Measurements from ENCODE around the gene KIAA0930. TPM values are rescaled to one million over a fixed set of nuclear protein-coding genes. Genes with fewer than 3 reads are reported as not detected.
A peak's percentile ranks its signal among the peaks of the same experiment; 100 is the strongest.

The KIAA0930 gene
- total RNA-seq, 1 donor from 2014 or later = 60.2 TPM

GRCh38 chr22:45183974-45184373 lies 56.7 kb downstream of the KIAA0930 start:
- H3K4me1 Mint-ChIP-seq = no peaks in the 10 kb centered on the region
- peaks cover 14% of the 10 kb centered on the region for H3K36me3 Mint-ChIP-seq (ENCODE audit: low read depth)
- peak overlapping the region; percentile 84 for H3K27ac Mint-ChIP-seq (ENCODE audit: unreplicated experiment)
- no peak for TF ChIP-seq CTCF (conservative IDR thresholded peaks at IDR 0.05)
- no peak for DNase-seq (ENCODE audit: low read depth, low spot score)
- H3K4me3 Mint-ChIP-seq = no peak overlapping the region
- no peaks in the 10 kb centered on the region for H3K27me3 Mint-ChIP-seq (ENCODE audit: low read depth)
- H3K9me3 Mint-ChIP-seq = no peaks in the 10 kb centered on the region

DNA sequence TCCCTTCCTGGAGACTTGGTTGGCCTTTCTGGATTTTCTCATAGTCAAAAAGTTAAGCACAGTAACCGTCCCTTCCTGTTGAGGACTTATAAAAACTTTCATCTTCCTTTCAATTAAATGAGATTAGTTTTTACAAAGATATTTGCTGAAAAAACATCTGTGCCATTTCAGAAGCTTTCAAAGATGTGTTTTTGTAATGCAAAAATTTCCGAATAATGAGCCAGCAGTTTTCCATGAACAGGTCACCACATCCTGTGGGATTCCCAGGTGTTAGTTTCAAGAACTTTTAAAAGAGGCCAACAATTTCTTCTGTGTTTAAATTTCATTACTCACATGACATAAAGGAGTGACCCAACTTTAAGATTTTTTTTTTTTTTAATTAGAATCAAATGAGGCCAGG lies 58.9 kb downstream of the KIAA0930 start:
- H3K4me1 Mint-ChIP-seq = no peaks in the 10 kb centered on the region
- no peak overlapping the region for H3K4me3 Mint-ChIP-seq
- H3K27me3 Mint-ChIP-seq (ENCODE audit: low read depth) = no peaks in the 10 kb centered on the region
- no peak for DNase-seq (ENCODE audit: low read depth, low spot score)
- peaks cover 17% of the 10 kb centered on the region for H3K36me3 Mint-ChIP-seq (ENCODE audit: low read depth)
- H3K9me3 Mint-ChIP-seq = no peaks in the 10 kb centered on the region
- H3K27ac Mint-ChIP-seq (ENCODE audit: unreplicated experiment) = no peak overlapping the region
- TF ChIP-seq CTCF (conservative IDR thresholded peaks at IDR 0.05) = no peak

DNA sequence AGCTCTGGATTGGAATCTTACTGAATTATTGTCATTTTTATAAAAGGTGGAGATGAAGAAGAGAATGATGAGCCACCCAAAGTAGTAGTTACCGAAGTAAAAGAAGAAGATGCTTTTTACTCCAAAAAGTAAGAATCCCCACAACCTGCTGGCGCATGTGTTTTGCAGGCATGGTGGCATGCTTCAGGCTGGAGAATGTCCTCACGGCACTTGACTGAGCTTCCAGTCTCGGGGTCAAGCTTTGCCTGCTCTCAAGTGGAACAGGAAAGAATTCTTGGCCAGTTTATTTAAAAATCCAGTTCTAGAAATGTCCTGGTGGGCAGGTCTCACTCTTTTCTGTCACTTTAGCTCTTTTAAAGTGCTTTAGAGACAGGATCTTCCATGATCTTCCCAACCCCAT lies 59.5 kb downstream of the KIAA0930 start:
- no peaks in the 10 kb centered on the region for H3K9me3 Mint-ChIP-seq
- H3K27me3 Mint-ChIP-seq (ENCODE audit: low read depth) = no peaks in the 10 kb centered on the region
- peaks cover 17% of the 10 kb centered on the region for H3K36me3 Mint-ChIP-seq (ENCODE audit: low read depth)
- no peak overlapping the region for H3K27ac Mint-ChIP-seq (ENCODE audit: unreplicated experiment)
- DNase-seq (ENCODE audit: low read depth, low spot score) = no peak
- TF ChIP-seq CTCF (conservative IDR thresholded peaks at IDR 0.05) = no peak
- peaks cover 3% of the 10 kb centered on the region for H3K4me1 Mint-ChIP-seq
- no peak overlapping the region for H3K4me3 Mint-ChIP-seq

DNA sequence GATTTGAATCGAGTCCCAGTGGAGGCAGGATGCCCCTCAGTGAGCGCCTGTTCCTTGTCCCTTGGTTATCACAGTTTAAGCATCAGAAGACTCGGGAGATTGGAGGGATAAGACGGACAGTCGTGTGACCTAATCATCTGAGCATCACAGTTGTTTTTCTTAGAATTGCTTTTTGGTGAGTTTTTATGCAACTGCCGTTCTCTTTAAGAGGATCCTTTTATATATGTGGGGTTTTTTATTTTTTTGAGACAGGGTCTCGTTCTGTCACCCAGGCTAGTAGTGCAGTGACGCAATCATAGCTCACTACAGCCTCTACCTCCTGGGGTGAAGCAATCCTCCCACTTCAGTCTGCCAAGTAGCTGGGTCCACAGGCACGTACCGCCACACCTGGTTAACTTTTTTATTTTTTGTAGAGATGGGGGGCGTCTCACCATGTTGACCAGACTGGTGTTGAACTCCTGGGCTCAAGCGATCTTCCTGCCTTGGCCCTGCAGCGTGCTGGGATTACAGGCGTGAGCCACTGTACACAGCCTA lies 60.5 kb downstream of the KIAA0930 start:
- no peaks in the 10 kb centered on the region for H3K27me3 Mint-ChIP-seq (ENCODE audit: low read depth)
- no peak overlapping the region for H3K27ac Mint-ChIP-seq (ENCODE audit: unreplicated experiment)
- DNase-seq (ENCODE audit: low read depth, low spot score) = no peak

GRCh38 chr22:45179276-45180049 lies 61.2 kb downstream of the KIAA0930 start:
- Mint-ChIP-seq H3K4me3 (peak overlapping the region; percentile 29), H3K27me3 (ENCODE audit: low read depth) (no peaks in the 10 kb centered on the region), H3K36me3 (ENCODE audit: low read depth) (peaks cover 16% of the 10 kb centered on the region), H3K27ac (ENCODE audit: unreplicated experiment) (no peak overlapping the region), H3K9me3 (no peaks in the 10 kb centered on the region), H3K4me1 (peaks cover 19% of the 10 kb centered on the region)
- DNase-seq (ENCODE audit: low read depth, low spot score) = no peak
- no peak for TF ChIP-seq CTCF (conservative IDR thresholded peaks at IDR 0.05)

More for the DNA sequence above, 60.5 kb downstream of the KIAA0930 start:
- Mint-ChIP-seq H3K4me3 (peak overlapping the region; percentile 29), H3K9me3 (no peaks in the 10 kb centered on the region), H3K4me1 (peaks cover 14% of the 10 kb centered on the region), H3K36me3 (ENCODE audit: low read depth) (peaks cover 14% of the 10 kb centered on the region)
- no peak for TF ChIP-seq CTCF (conservative IDR thresholded peaks at IDR 0.05)

All from neural crest cell (in vitro differentiated cells).